Measurements from ENCODE around the gene FUT9.

FUT9 gene

GRCh38 chr6:96014846-96015517, 792 bp upstream of the FUT9 start:
- no peak overlapping the region for H3K23ac ChIP-seq (ENCODE audit: low read depth, low read length, poor library complexity)
- H2BK15ac ChIP-seq (ENCODE audit: low read length): peak overlapping the region; percentile 43
- peak overlapping the region; percentile 67 for H2BK120ac ChIP-seq (ENCODE audit: low read depth, low read length)
- H3K18ac ChIP-seq (ENCODE audit: low read length): peak overlapping the region; percentile 98
- H4K8ac ChIP-seq (ENCODE audit: low read depth, low read length): no peak overlapping the region
- H3K4ac ChIP-seq (ENCODE audit: low read length): no peak overlapping the region
- WGBS, 2 donors (ENCODE audit: extremely low coverage in 2 of 2, insufficient read length in 2 of 2, insufficient replicate concordance in 1 of 2): no CpG with 5 or more reads among the region's 20 CpGs
- no peak overlapping the region for H4K91ac ChIP-seq (ENCODE audit: low read depth, low read length, poor library complexity)
- H2BK5ac ChIP-seq (ENCODE audit: low read length): peak overlapping the region; percentile 90
- no peaks in the 10 kb centered on the region for H3K9me3 ChIP-seq (replicated peaks in 1 of 2; ENCODE audit: control insufficient read depth in 2 of 2, insufficient read depth in 1 of 2, low read depth in 1 of 2, low read length in 2 of 2)
- DNase-seq (ENCODE audit: low spot score): no peak
- peaks cover 1% of the 10 kb centered on the region for H3K79me1 ChIP-seq (ENCODE audit: low read depth, low read length)
- H3K27ac ChIP-seq (replicated peaks; ENCODE audit: low read length): peak overlapping the region; percentile 89
- peak overlapping the region; percentile 88 for H2AFZ ChIP-seq (ENCODE audit: low read length)
- H3K14ac ChIP-seq (ENCODE audit: low read length): no peak overlapping the region
- peaks cover 0 to 26% (median 0%) of the 10 kb centered on the region in 3 experiments for H3K27me3 ChIP-seq (ENCODE audit: control insufficient read depth in 3 of 3, insufficient read depth in 3 of 3, low read depth in 1 of 3, low read length in 3 of 3)
- peak overlapping the region; percentile 52 to 83 for H3K4me3 ChIP-seq (ENCODE audit: low read length in 2 of 2)
- H3K4me2 ChIP-seq (ENCODE audit: insufficient read depth, low read length, poor library complexity, severe bottlenecking): peak overlapping the region; percentile 80
- peaks cover 0 to 3% of the 10 kb centered on the region in 2 donors for H3K4me1 ChIP-seq (ENCODE audit: control insufficient read depth in 2 of 2, insufficient read depth in 1 of 2, low read depth in 1 of 2, low read length in 2 of 2)
- no peaks in the 10 kb centered on the region for H3K36me3 ChIP-seq (replicated peaks in 1 of 2; ENCODE audit: control insufficient read depth in 2 of 2, insufficient read depth in 2 of 2, low read length in 2 of 2)
- H2BK12ac ChIP-seq (ENCODE audit: low read length): no peak overlapping the region
- peak overlapping the region; percentile 95 for H3K9ac ChIP-seq (ENCODE audit: low read depth, low read length, poor library complexity)
- no peak overlapping the region for H2AK5ac ChIP-seq (ENCODE audit: low read depth, low read length)

GRCh38 chr6:96016334-96017069, 728 bp downstream of the FUT9 start:
- H3K14ac ChIP-seq (ENCODE audit: low read length): no peak overlapping the region
- no peak overlapping the region for H3K23ac ChIP-seq (ENCODE audit: low read depth, low read length, poor library complexity)
- no peak overlapping the region for H2BK120ac ChIP-seq (ENCODE audit: low read depth, low read length)
- peaks cover 1% of the 10 kb centered on the region for H3K79me1 ChIP-seq (ENCODE audit: low read depth, low read length)
- no peak overlapping the region for H4K91ac ChIP-seq (ENCODE audit: low read depth, low read length, poor library complexity)
- H2AFZ ChIP-seq (ENCODE audit: low read length): peak overlapping the region; percentile 88
- no peaks in the 10 kb centered on the region for H3K36me3 ChIP-seq (replicated peaks in 1 of 2; ENCODE audit: control insufficient read depth in 2 of 2, insufficient read depth in 2 of 2, low read length in 2 of 2)
- no peaks in the 10 kb centered on the region for H3K9me3 ChIP-seq (replicated peaks in 1 of 2; ENCODE audit: control insufficient read depth in 2 of 2, insufficient read depth in 1 of 2, low read depth in 1 of 2, low read length in 2 of 2)
- no CpG with 5 or more reads among the region's 18 CpGs for WGBS, 2 donors (ENCODE audit: extremely low coverage in 2 of 2, insufficient read length in 2 of 2, insufficient replicate concordance in 1 of 2)
- peak overlapping the region; percentile 89 for H2BK5ac ChIP-seq (ENCODE audit: low read length)
- peaks cover 0 to 26% (median 0%) of the 10 kb centered on the region in 3 experiments for H3K27me3 ChIP-seq (ENCODE audit: control insufficient read depth in 3 of 3, insufficient read depth in 3 of 3, low read depth in 1 of 3, low read length in 3 of 3)
- no peak overlapping the region for H4K8ac ChIP-seq (ENCODE audit: low read depth, low read length)
- peak overlapping the region; percentile 52 to 83 for H3K4me3 ChIP-seq (ENCODE audit: low read length in 2 of 2)
- no peak overlapping the region for H2BK12ac ChIP-seq (ENCODE audit: low read length)
- peak overlapping the region; percentile 99 for H3K18ac ChIP-seq (ENCODE audit: low read length)
- H2BK15ac ChIP-seq (ENCODE audit: low read length): peak overlapping the region; percentile 87
- peak overlapping the region; percentile 2 for H2AK5ac ChIP-seq (ENCODE audit: low read depth, low read length)
- no peak overlapping the region for H3K4ac ChIP-seq (ENCODE audit: low read length)
- peak; percentile 31 for DNase-seq (ENCODE audit: low spot score)
- H3K27ac ChIP-seq (replicated peaks; ENCODE audit: low read length): peak overlapping the region; percentile 78
- peaks cover 0 to 3% of the 10 kb centered on the region in 2 donors for H3K4me1 ChIP-seq (ENCODE audit: control insufficient read depth in 2 of 2, insufficient read depth in 1 of 2, low read depth in 1 of 2, low read length in 2 of 2)
- H3K9ac ChIP-seq (ENCODE audit: low read depth, low read length, poor library complexity): peak overlapping the region; percentile 83
- H3K4me2 ChIP-seq (ENCODE audit: insufficient read depth, low read length, poor library complexity, severe bottlenecking): peak overlapping the region; percentile 79

DNA sequence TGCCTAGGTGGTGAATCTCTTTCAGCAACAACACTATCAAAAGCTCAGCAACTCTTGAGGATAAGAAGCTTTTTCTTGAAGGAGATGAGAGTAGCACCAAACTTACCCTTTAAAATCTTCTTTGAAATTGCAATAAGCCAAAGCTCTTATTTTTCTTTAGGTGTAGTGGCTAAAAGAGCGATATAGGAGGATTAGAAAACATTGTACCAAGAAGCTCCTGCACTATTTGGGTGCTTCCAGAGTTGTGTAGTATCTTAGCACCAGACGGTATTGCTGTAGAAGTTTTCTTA, 1.2 kb downstream of the FUT9 start:
- Histone ChIP-seq H3K18ac (ENCODE audit: low read length) (no peak overlapping the region), H3K27me3 (ENCODE audit: control insufficient read depth in 3 of 3, insufficient read depth in 3 of 3, low read depth in 1 of 3, low read length in 3 of 3) (peaks cover 0 to 26% (median 0%) of the 10 kb centered on the region in 3 experiments), H2BK120ac (ENCODE audit: low read depth, low read length) (no peak overlapping the region), H3K14ac (ENCODE audit: low read length) (no peak overlapping the region), H2BK12ac (ENCODE audit: low read length) (no peak overlapping the region), H3K4me3 (ENCODE audit: low read length in 2 of 2) (no peak overlapping the region), H3K4me2 (ENCODE audit: insufficient read depth, low read length, poor library complexity, severe bottlenecking) (no peak overlapping the region), H2AFZ (ENCODE audit: low read length) (no peak overlapping the region), H3K4me1 (ENCODE audit: control insufficient read depth in 2 of 2, insufficient read depth in 1 of 2, low read depth in 1 of 2, low read length in 2 of 2) (peaks cover 0 to 3% of the 10 kb centered on the region in 2 donors), H3K36me3 (replicated peaks in 1 of 2; ENCODE audit: control insufficient read depth in 2 of 2, insufficient read depth in 2 of 2, low read length in 2 of 2) (no peaks in the 10 kb centered on the region), H3K9me3 (replicated peaks in 1 of 2; ENCODE audit: control insufficient read depth in 2 of 2, insufficient read depth in 1 of 2, low read depth in 1 of 2, low read length in 2 of 2) (no peaks in the 10 kb centered on the region), H2BK5ac (ENCODE audit: low read length) (no peak overlapping the region), H3K4ac (ENCODE audit: low read length) (no peak overlapping the region), H3K9ac (ENCODE audit: low read depth, low read length, poor library complexity) (no peak overlapping the region), H4K91ac (ENCODE audit: low read depth, low read length, poor library complexity) (no peak overlapping the region), H2AK5ac (ENCODE audit: low read depth, low read length) (no peak overlapping the region), H3K23ac (ENCODE audit: low read depth, low read length, poor library complexity) (no peak overlapping the region), H4K8ac (ENCODE audit: low read depth, low read length) (no peak overlapping the region), H2BK15ac (ENCODE audit: low read length) (no peak overlapping the region), H3K79me1 (ENCODE audit: low read depth, low read length) (peaks cover 1% of the 10 kb centered on the region), H3K27ac (replicated peaks; ENCODE audit: low read length) (no peak overlapping the region)
- DNase-seq (ENCODE audit: low spot score): no peak
- no CpG with 5 or more reads among the region's 2 CpGs for WGBS, 2 donors (ENCODE audit: extremely low coverage in 2 of 2, insufficient read length in 2 of 2, insufficient replicate concordance in 1 of 2)

DNA sequence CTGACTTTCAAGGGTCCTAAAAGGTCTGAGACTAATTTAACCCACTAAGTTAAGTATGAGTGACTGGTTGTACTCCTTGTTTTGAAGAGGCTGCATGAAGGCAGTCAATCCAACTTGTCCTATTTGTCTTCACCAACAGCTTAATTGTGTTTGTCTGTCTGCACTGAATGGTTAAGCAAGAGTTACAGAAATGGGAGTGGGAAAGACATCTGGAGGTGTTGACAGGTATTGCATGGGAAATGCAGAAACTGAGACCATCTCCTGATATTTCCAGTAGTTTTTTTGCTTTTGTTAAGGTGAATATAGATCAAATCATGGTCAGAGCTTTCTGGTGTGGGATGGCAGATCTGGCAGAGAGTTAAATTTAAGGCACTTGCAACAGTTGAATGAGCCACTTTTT, 6.5 kb downstream of the FUT9 start:
- Histone ChIP-seq H2BK120ac (ENCODE audit: low read depth, low read length) (no peak overlapping the region), H2AFZ (ENCODE audit: low read length) (no peak overlapping the region), H2BK15ac (ENCODE audit: low read length) (no peak overlapping the region), H3K79me1 (ENCODE audit: low read depth, low read length) (no peaks in the 10 kb centered on the region), H3K9ac (ENCODE audit: low read depth, low read length, poor library complexity) (no peak overlapping the region), H3K14ac (ENCODE audit: low read length) (no peak overlapping the region), H2BK12ac (ENCODE audit: low read length) (no peak overlapping the region), H3K18ac (ENCODE audit: low read length) (no peak overlapping the region), H4K8ac (ENCODE audit: low read depth, low read length) (no peak overlapping the region), H3K4me1 (ENCODE audit: control insufficient read depth in 2 of 2, insufficient read depth in 1 of 2, low read depth in 1 of 2, low read length in 2 of 2) (no peaks in the 10 kb centered on the region), H3K4me2 (ENCODE audit: insufficient read depth, low read length, poor library complexity, severe bottlenecking) (no peak overlapping the region), H2AK5ac (ENCODE audit: low read depth, low read length) (no peak overlapping the region), H4K91ac (ENCODE audit: low read depth, low read length, poor library complexity) (no peak overlapping the region), H2BK5ac (ENCODE audit: low read length) (no peak overlapping the region), H3K27me3 (ENCODE audit: control insufficient read depth in 3 of 3, insufficient read depth in 3 of 3, low read depth in 1 of 3, low read length in 3 of 3) (no peaks in the 10 kb centered on the region), H3K36me3 (replicated peaks in 1 of 2; ENCODE audit: control insufficient read depth in 2 of 2, insufficient read depth in 2 of 2, low read length in 2 of 2) (no peaks in the 10 kb centered on the region), H3K4me3 (ENCODE audit: low read length in 2 of 2) (no peak overlapping the region), H3K23ac (ENCODE audit: low read depth, low read length, poor library complexity) (no peak overlapping the region), H3K27ac (replicated peaks; ENCODE audit: low read length) (no peak overlapping the region), H3K9me3 (replicated peaks in 1 of 2; ENCODE audit: control insufficient read depth in 2 of 2, insufficient read depth in 1 of 2, low read depth in 1 of 2, low read length in 2 of 2) (no peaks in the 10 kb centered on the region), H3K4ac (ENCODE audit: low read length) (no peak overlapping the region)
- DNase-seq (ENCODE audit: low spot score): no peak
